RWPE2 (cell line): ENCODE data around the gene NDRG2.
A peak's percentile ranks its signal among the peaks of the same experiment; 100 is the strongest.

ENCODE experiments used
- ATAC-seq: fragments of 200-7000 bp; cut with Tn5 transposase; 3 replicates; pipeline ENCODE4 v1.9.1; 2021; ENCODE audit warnings: low read depth
- DNase-seq: peaks from one replicate; pipeline ENCODE4 v3.0.0-alpha.2; 2020; ENCODE audit warnings: low spot score
- H3K27ac ChIP-seq: fragments of 450-650 bp; 2 replicates; pipeline ENCODE4 v1.5.1; 2017; ENCODE audit warnings: mild to moderate bottlenecking; ENCODE audit not compliant: poor library complexity, severe bottlenecking
- H3K27me3 ChIP-seq: fragments of 250-450 bp; sonication (Bioruptor Pico); 2 replicates; pipeline ENCODE4 v1.5.1; 2021; ENCODE audit warnings: mild to moderate bottlenecking, moderate library complexity; ENCODE audit not compliant: insufficient read depth, poor library complexity, severe bottlenecking
- H3K36me3 ChIP-seq: fragments of 250-450 bp; sonication (Bioruptor Pico); 2 replicates; pipeline ENCODE4 v1.5.1; 2020; ENCODE audit warnings: low read depth, mild to moderate bottlenecking, moderate library complexity
- H3K4me1 ChIP-seq: fragments of 250-450 bp; sonication (Bioruptor Pico); 2 replicates; pipeline ENCODE4 v1.5.1; 2021; ENCODE audit warnings: mild to moderate bottlenecking, moderate library complexity; ENCODE audit not compliant: insufficient read depth, poor library complexity, severe bottlenecking
- H3K4me3 ChIP-seq: fragments of 250-450 bp; sonication (Bioruptor Pico); 2 replicates; pipeline ENCODE4 v1.5.1; 2021; ENCODE audit warnings: mild to moderate bottlenecking, moderate library complexity; ENCODE audit not compliant: severe bottlenecking
- H3K9me3 ChIP-seq: fragments of 250-450 bp; sonication (Bioruptor Pico); 2 replicates; pipeline ENCODE4 v1.5.1; 2021; ENCODE audit warnings: mild to moderate bottlenecking, moderate library complexity; ENCODE audit not compliant: severe bottlenecking
- CTCF ChIP-seq: fragments of 450-650 bp; IDR thresholded peaks from one replicate; pipeline ENCODE4 v1.5.1; 2017; ENCODE audit warnings: mild to moderate bottlenecking, moderate library complexity; ENCODE audit not compliant: poor library complexity, severe bottlenecking

Gene NDRG2

DNA sequence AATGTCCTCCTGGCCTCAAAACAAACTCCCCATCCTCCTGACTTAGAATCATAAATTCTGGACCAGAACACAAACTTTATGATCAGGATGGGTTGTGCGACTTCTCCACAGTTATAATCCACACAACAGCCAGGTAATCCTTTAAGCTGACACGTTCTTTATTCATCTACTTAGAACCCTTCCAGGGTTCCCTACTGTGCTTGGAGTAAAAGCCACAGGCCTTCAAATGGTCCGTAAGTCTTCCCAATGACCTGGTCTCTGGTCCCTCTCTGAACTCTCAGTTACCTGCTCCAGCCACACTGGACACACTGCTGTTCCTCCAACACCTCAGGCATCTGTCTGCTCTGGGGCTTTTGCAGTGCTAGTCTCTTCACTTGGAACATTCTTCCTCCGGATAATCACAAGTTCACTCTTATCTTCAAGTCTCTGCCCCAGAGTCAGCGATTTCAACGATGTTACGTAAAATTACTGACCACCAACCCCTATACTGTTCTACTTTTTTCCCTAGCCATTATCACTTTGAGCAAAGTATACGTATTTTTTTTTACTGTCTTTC, 15.6 kb upstream of the NDRG2 start:
- no peak for ATAC-seq
- H3K36me3 ChIP-seq, result no peaks in the 10 kb centered on the region

DNA sequence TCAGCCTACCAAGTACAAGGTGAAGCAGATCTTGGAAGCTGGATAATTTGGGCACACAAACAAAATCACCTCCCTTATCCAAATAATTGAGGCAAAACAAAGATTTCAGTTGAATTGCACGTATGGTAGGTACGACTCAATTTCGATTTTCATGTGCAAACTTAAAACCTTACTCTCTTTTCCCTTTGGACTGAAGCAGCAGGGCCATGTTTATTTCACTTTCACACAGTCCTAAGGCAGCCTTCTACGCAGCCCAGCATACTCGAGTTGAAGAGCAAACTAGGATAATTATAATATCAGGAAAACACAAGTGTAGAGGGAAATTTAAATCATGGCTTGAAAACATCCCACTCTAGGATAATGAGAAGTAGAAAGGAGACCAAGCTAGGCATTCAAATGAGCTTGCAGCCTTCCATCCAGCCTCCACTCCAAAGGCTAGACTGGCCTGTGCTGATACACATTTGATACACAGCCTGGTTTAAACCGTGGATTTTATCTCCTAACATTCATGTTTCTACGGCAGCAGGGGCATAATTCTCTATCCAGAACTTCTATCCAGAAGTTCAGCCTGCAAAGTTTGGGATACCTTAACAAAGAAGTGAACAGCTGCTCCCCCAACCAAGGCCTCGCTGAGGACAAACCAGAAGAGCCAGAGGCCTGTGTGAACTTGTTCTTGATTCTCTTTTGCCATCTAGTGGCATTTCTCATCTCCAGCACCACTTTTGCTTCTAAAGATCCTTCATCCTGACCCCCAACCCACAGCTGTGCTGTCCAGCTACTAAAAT, 14.9 kb upstream of the NDRG2 start:
- Histone ChIP-seq H3K27me3 (no peaks in the 10 kb centered on the region), H3K4me3 (no peak overlapping the region), H3K9me3 (no peaks in the 10 kb centered on the region), H3K27ac (peak overlapping the region; percentile 83), H3K4me1 (peaks cover 33% of the 10 kb centered on the region), H3K36me3 (no peaks in the 10 kb centered on the region)
- DNase-seq (no peak), ATAC-seq (peak; percentile 65)
- TF ChIP-seq CTCF, result peak; percentile 93

More for the DNA sequence above, 15.6 kb upstream of the NDRG2 start:
- H3K27ac ChIP-seq, result peak overlapping the region; percentile 83
- TF ChIP-seq CTCF, result peak; percentile 78
- DNase-seq, result no peak
- no peaks in the 10 kb centered on the region for H3K27me3 ChIP-seq
- H3K9me3 ChIP-seq, result no peaks in the 10 kb centered on the region
- peaks cover 33% of the 10 kb centered on the region for H3K4me1 ChIP-seq
- no peak overlapping the region for H3K4me3 ChIP-seq

GRCh38 chr14:21038441-21039422, 13.9 kb upstream of the NDRG2 start:
- no peaks in the 10 kb centered on the region for H3K9me3 ChIP-seq
- no peak for ATAC-seq
- no peak for TF ChIP-seq CTCF
- H3K27me3 ChIP-seq, result no peaks in the 10 kb centered on the region
- no peaks in the 10 kb centered on the region for H3K36me3 ChIP-seq
- DNase-seq, result no peak
- H3K4me3 ChIP-seq, result no peak overlapping the region
- H3K4me1 ChIP-seq, result peaks cover 33% of the 10 kb centered on the region
- H3K27ac ChIP-seq, result no peak overlapping the region

- Histone ChIP-seq H3K27ac (no peak overlapping the region), H3K36me3 (no peaks in the 10 kb centered on the region), H3K4me1 (peaks cover 24% of the 10 kb centered on the region), H3K4me3 (no peak overlapping the region), H3K27me3 (no peaks in the 10 kb centered on the region), H3K9me3 (no peaks in the 10 kb centered on the region)
- ATAC-seq, result no peak
- no peak for DNase-seq
- TF ChIP-seq CTCF, result no peak
Observed at GRCh38 chr14:21037156-21037555, 12.3 kb upstream of the NDRG2 start.
